ENCODE results near the gene TRMT112. TPM values are rescaled to one million over a fixed set of nuclear protein-coding genes. Genes with fewer than 3 reads are reported as not detected.

Gene TRMT112
- polyA plus RNA-seq, 4 donors = 99.3 to 188 (median 172) TPM

GRCh38 chr11:64353715-64354506, 36.6 kb upstream of the TRMT112 start:
- no peak overlapping the region for H3K4me3 ChIP-seq (ENCODE audit: low read depth in 1 of 3, low read length in 3 of 3)
- H3K9me3 ChIP-seq (ENCODE audit: control insufficient read depth in 2 of 2, insufficient read depth in 1 of 2, low read depth in 1 of 2, low read length in 1 of 2) = no peaks in the 10 kb centered on the region
- FAIRE-seq (no peak), DNase-seq (no peak)
- no peaks in the 10 kb centered on the region for H3K27me3 ChIP-seq (ENCODE audit: control insufficient read depth in 3 of 3, insufficient read depth in 3 of 3, low read length in 3 of 3)
- H3K27ac ChIP-seq (ENCODE audit: low read depth in 1 of 3, low read length in 2 of 3) = no peak overlapping the region
- peaks cover 0 to 28% (median 6%) of the 10 kb centered on the region in 3 donors for H3K4me1 ChIP-seq (ENCODE audit: control insufficient read depth in 3 of 3, insufficient read depth in 2 of 3, low read depth in 1 of 3, low read length in 2 of 3)
- peaks cover 0 to 10% (median 0%) of the 10 kb centered on the region in 3 donors for H3K36me3 ChIP-seq (ENCODE audit: control insufficient read depth in 3 of 3, insufficient read depth in 2 of 3, low read depth in 1 of 3, low read length in 3 of 3)
- WGBS, 3 donors = 74 to 84% (median 84%) methylated on average over 16 to 20 of the region's 20 CpGs

DNA sequence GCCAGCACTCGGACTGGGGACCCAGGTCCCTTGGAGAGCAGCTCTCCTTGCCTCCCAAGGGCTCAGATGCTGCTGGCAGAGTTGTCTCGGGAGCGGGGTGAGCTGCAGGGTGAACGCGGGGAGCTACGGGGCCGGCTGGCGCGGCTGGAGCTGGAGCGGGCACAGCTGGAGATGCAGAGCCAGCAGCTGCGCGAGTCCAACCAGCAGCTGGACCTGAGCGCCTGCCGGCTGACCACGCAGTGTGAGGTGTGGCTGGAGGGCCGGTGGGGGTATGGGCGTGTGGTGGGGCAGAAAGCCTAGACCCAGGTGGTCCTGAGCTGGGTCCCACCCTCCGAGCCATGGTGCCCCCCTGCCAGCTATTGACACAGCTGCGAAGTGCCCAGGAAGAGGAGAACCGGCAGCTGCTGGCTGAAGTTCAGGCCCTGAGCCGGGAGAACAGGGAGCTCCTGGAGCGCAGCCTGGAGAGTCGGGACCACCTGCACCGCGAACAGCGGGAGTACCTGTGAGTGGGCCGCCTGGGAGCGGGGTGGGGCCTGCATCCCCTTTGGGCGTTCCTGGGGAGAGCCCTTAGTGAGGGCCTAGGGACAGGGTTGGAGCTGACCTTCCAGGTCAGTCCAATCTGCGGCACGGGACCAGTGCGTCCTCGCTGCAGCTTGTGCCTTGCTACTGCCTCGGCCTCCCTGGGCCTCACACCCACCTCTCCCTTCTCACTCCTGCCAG, 35.8 kb upstream of the TRMT112 start:
- peaks cover 0 to 10% (median 0%) of the 10 kb centered on the region in 3 donors for H3K36me3 ChIP-seq (ENCODE audit: control insufficient read depth in 3 of 3, insufficient read depth in 2 of 3, low read depth in 1 of 3, low read length in 3 of 3)
- no peaks in the 10 kb centered on the region for H3K27me3 ChIP-seq (ENCODE audit: control insufficient read depth in 3 of 3, insufficient read depth in 3 of 3, low read length in 3 of 3)
- DNase-seq (no peak), FAIRE-seq (no peak)
- H3K4me3 ChIP-seq (ENCODE audit: low read depth in 1 of 3, low read length in 3 of 3) = no peak overlapping the region
- WGBS, 3 donors = 63 to 87% (median 68%) methylated on average over 26 to 34 of the region's 34 CpGs
- H3K9me3 ChIP-seq (ENCODE audit: control insufficient read depth in 2 of 2, insufficient read depth in 1 of 2, low read depth in 1 of 2, low read length in 1 of 2) = no peaks in the 10 kb centered on the region
- H3K4me1 ChIP-seq (ENCODE audit: control insufficient read depth in 3 of 3, insufficient read depth in 2 of 3, low read depth in 1 of 3, low read length in 2 of 3) = peaks cover 0 to 22% (median 2%) of the 10 kb centered on the region in 3 donors
- no peak overlapping the region for H3K27ac ChIP-seq (ENCODE audit: low read depth in 1 of 3, low read length in 2 of 3)

- no peak for DNase-seq
- no peaks in the 10 kb centered on the region for H3K27me3 ChIP-seq (ENCODE audit: control insufficient read depth in 3 of 3, insufficient read depth in 3 of 3, low read length in 3 of 3)
- WGBS, 3 donors = 91 to 93% (median 92%) methylated on average over 29 to 33 of the region's 33 CpGs
Measured at GRCh38 chr11:64352099-64352994, 35.0 kb upstream of the TRMT112 start.

DNA sequence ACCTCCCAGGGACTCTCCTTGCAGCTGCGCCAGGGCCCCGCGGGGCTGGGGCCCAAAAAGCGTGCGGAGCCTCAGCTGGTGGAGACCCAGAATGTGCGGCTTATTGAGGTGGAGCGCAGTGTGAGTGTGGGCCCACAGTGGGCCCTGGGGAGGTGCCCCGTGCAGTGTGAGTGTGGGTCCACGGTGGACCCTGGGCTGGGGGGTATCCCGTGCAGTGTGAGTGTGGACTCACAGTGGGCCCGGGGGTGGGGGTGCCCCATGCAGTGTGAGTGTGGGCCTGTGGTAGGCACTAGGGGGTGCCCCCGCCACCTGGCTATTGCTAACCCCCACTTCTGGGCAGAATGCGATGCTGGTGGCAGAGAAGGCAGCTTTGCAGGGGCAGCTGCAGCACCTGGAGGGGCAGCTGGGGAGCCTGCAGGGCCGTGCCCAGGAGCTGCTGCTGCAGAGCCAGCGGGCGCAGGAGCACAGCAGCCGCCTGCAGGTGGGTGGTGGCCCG, 33.8 kb upstream of the TRMT112 start:
- WGBS, 3 donors = 87 to 93% (median 88%) methylated on average over 13 to 18 of the region's 18 CpGs
- FAIRE-seq (no peak), DNase-seq (no peak)

More at GRCh38 chr11:64352099-64352994, 35.0 kb upstream of the TRMT112 start:
- FAIRE-seq = no peak
- H3K36me3 ChIP-seq (ENCODE audit: control insufficient read depth in 3 of 3, insufficient read depth in 2 of 3, low read depth in 1 of 3, low read length in 3 of 3) = peaks cover 0 to 10% (median 0%) of the 10 kb centered on the region in 3 donors
- H3K4me1 ChIP-seq (ENCODE audit: control insufficient read depth in 3 of 3, insufficient read depth in 2 of 3, low read depth in 1 of 3, low read length in 2 of 3) = peaks cover 0 to 14% (median 0%) of the 10 kb centered on the region in 3 donors
- no peaks in the 10 kb centered on the region for H3K9me3 ChIP-seq (ENCODE audit: control insufficient read depth in 2 of 2, insufficient read depth in 1 of 2, low read depth in 1 of 2, low read length in 1 of 2)
- no peak overlapping the region for H3K27ac ChIP-seq (ENCODE audit: low read depth in 1 of 3, low read length in 2 of 3)
- no peak overlapping the region for H3K4me3 ChIP-seq (ENCODE audit: low read depth in 1 of 3, low read length in 3 of 3)

DNA sequence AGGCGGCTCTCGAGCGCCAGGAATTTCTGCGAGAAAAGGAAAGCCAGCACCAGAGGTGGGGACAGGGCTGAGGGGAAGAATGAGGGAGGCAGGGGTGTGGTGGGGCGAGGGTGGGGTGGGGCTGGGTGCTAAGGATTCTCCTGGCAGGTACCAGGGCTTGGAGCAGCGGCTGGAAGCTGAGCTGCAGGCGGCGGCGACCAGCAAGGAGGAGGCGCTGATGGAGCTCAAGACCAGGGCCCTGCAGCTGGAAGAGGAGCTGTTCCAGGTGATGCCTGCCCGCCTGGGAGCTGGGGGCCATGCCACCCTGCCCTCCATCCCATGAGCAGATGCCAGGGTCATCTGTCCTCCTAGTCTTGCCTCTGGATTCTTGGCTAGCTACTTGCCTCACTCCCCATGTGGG, 32.0 kb upstream of the TRMT112 start:
- peaks cover 0 to 10% (median 0%) of the 10 kb centered on the region in 3 donors for H3K36me3 ChIP-seq (ENCODE audit: control insufficient read depth in 3 of 3, insufficient read depth in 2 of 3, low read depth in 1 of 3, low read length in 3 of 3)
- no peak for DNase-seq
- no peaks in the 10 kb centered on the region for H3K27me3 ChIP-seq (ENCODE audit: control insufficient read depth in 3 of 3, insufficient read depth in 3 of 3, low read length in 3 of 3)
- 74 to 82% (median 81%) methylated on average over 8 to 11 of the region's 11 CpGs for WGBS, 3 donors
- H3K27ac ChIP-seq (ENCODE audit: low read depth in 1 of 3, low read length in 2 of 3) = no peak overlapping the region
- no peaks in the 10 kb centered on the region for H3K9me3 ChIP-seq (ENCODE audit: control insufficient read depth in 2 of 2, insufficient read depth in 1 of 2, low read depth in 1 of 2, low read length in 1 of 2)
- peaks cover 0 to under 1% (median 0%) of the 10 kb centered on the region in 3 donors for H3K4me1 ChIP-seq (ENCODE audit: control insufficient read depth in 3 of 3, insufficient read depth in 2 of 3, low read depth in 1 of 3, low read length in 2 of 3)
- no peak overlapping the region for H3K4me3 ChIP-seq (ENCODE audit: low read depth in 1 of 3, low read length in 3 of 3)
- no peak for FAIRE-seq

More for the DNA sequence above, 33.8 kb upstream of the TRMT112 start:
- H3K27me3 ChIP-seq (ENCODE audit: control insufficient read depth in 3 of 3, insufficient read depth in 3 of 3, low read length in 3 of 3) = no peaks in the 10 kb centered on the region
- H3K9me3 ChIP-seq (ENCODE audit: control insufficient read depth in 2 of 2, insufficient read depth in 1 of 2, low read depth in 1 of 2, low read length in 1 of 2) = no peaks in the 10 kb centered on the region
- H3K36me3 ChIP-seq (ENCODE audit: control insufficient read depth in 3 of 3, insufficient read depth in 2 of 3, low read depth in 1 of 3, low read length in 3 of 3) = peaks cover 0 to 10% (median 0%) of the 10 kb centered on the region in 3 donors
- no peak overlapping the region for H3K4me3 ChIP-seq (ENCODE audit: low read depth in 1 of 3, low read length in 3 of 3)
- H3K4me1 ChIP-seq (ENCODE audit: control insufficient read depth in 3 of 3, insufficient read depth in 2 of 3, low read depth in 1 of 3, low read length in 2 of 3) = peaks cover 0 to 7% (median 0%) of the 10 kb centered on the region in 3 donors
- no peak overlapping the region for H3K27ac ChIP-seq (ENCODE audit: low read depth in 1 of 3, low read length in 2 of 3)

- no peaks in the 10 kb centered on the region for H3K9me3 ChIP-seq (ENCODE audit: control insufficient read depth in 2 of 2, insufficient read depth in 1 of 2, low read depth in 1 of 2, low read length in 1 of 2)
- WGBS, 3 donors = 84 to 90% (median 90%) methylated on average over 5 to 7 of the region's 7 CpGs
- H3K36me3 ChIP-seq (ENCODE audit: control insufficient read depth in 3 of 3, insufficient read depth in 2 of 3, low read depth in 1 of 3, low read length in 3 of 3) = peaks cover 0 to 11% (median 0%) of the 10 kb centered on the region in 3 donors
- H3K4me3 ChIP-seq (ENCODE audit: low read depth in 1 of 3, low read length in 3 of 3) = no peak overlapping the region
- FAIRE-seq (no peak), DNase-seq (no peak)
- no peaks in the 10 kb centered on the region for H3K27me3 ChIP-seq (ENCODE audit: control insufficient read depth in 3 of 3, insufficient read depth in 3 of 3, low read length in 3 of 3)
- peaks cover 0 to 5% (median 0%) of the 10 kb centered on the region in 3 donors for H3K4me1 ChIP-seq (ENCODE audit: control insufficient read depth in 3 of 3, insufficient read depth in 2 of 3, low read depth in 1 of 3, low read length in 2 of 3)
- no peak overlapping the region for H3K27ac ChIP-seq (ENCODE audit: low read depth in 1 of 3, low read length in 2 of 3)
Measured at GRCh38 chr11:64349025-64349387, 31.6 kb upstream of the TRMT112 start.

DNA sequence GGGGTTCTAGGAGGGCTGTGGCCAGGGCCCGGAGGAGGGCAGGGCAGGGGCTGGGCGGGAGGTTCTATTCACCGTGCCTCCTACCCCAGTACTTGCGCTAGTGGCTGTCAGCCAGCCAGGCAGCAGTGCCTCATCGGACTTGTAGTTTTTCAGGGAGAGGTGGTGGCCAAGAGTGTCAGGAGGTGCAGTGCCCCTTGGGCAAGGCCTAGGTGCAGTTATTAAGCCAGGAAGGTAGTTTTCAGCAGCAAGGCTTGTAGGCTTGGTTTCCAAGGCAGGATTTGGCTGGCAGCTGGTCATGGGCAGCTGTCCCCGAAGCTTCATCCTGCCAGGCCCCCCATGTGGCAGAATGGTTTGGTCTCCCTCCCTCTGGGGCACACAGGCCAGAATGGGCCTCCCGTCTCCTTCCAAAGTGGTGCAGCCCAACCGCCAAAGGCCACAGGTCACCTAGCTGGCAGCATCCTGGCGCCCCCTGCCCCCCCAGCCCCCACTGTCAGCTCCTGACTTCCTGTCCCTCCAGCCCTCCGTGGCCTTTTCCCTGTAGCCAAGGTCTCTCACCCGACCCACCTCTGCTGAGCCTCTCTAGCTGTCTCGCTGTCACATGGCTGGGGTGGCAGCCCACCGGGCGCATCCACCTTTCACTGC, 31.1 kb upstream of the TRMT112 start:
- Histone ChIP-seq H3K4me1 (ENCODE audit: control insufficient read depth in 3 of 3, insufficient read depth in 2 of 3, low read depth in 1 of 3, low read length in 2 of 3) (peaks cover 0 to 10% (median 0%) of the 10 kb centered on the region in 3 donors), H3K4me3 (ENCODE audit: low read depth in 1 of 3, low read length in 3 of 3) (no peak overlapping the region), H3K27ac (ENCODE audit: low read depth in 1 of 3, low read length in 2 of 3) (no peak overlapping the region), H3K36me3 (ENCODE audit: control insufficient read depth in 3 of 3, insufficient read depth in 2 of 3, low read depth in 1 of 3, low read length in 3 of 3) (peaks cover 0 to 14% (median 0%) of the 10 kb centered on the region in 3 donors), H3K9me3 (ENCODE audit: control insufficient read depth in 2 of 2, insufficient read depth in 1 of 2, low read depth in 1 of 2, low read length in 1 of 2) (no peaks in the 10 kb centered on the region), H3K27me3 (ENCODE audit: control insufficient read depth in 3 of 3, insufficient read depth in 3 of 3, low read length in 3 of 3) (no peaks in the 10 kb centered on the region)
- DNase-seq (no peak), FAIRE-seq (no peak)
- 48 to 66% (median 63%) methylated on average over 12 to 14 of the region's 14 CpGs for WGBS, 3 donors
